ENCODE measurements around the gene INKA2. TPM values are rescaled to one million over a fixed set of nuclear protein-coding genes. Genes with fewer than 3 reads are reported as not detected.
A peak's percentile ranks its signal among the peaks of the same experiment; 100 is the strongest.

Gene INKA2
- total RNA-seq, 1 donor from 2014 or later, result 5.6 TPM

DNA sequence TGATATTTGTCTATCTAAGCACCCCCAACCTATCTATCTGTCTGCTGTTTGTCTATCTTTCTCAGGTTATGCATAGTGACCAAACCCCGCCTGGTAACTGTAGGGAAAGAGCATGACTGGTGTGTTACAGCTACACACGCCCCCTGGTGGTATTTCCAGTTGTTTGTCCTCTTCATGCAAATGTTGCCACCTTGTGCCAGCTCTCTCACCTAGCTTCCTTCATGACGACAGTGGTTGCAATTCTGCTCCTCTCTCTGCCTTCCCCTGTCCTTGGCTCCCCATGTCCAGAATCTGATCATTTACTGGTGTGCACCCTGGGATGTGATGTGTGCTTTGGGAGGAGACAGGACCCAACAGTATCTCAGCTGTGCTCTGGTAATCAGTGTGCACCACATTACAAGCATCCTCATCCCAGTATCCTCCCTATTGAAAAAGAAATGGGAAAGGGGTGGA, 8.1 kb upstream of the INKA2 start:
- Mint-ChIP-seq H3K27me3 (ENCODE audit: unreplicated experiment) (peaks cover 3% of the 10 kb centered on the region), H3K27ac (ENCODE audit: unreplicated experiment) (no peak overlapping the region), H3K9me3 (ENCODE audit: unreplicated experiment) (no peaks in the 10 kb centered on the region), H3K4me3 (ENCODE audit: unreplicated experiment) (no peak overlapping the region), H3K4me1 (ENCODE audit: unreplicated experiment) (peaks cover 7% of the 10 kb centered on the region), H3K36me3 (ENCODE audit: low read depth, unreplicated experiment) (no peaks in the 10 kb centered on the region)
- DNase-seq (ENCODE audit: low spot score), result peak; percentile 71
- TF ChIP-seq, protein P1, sequence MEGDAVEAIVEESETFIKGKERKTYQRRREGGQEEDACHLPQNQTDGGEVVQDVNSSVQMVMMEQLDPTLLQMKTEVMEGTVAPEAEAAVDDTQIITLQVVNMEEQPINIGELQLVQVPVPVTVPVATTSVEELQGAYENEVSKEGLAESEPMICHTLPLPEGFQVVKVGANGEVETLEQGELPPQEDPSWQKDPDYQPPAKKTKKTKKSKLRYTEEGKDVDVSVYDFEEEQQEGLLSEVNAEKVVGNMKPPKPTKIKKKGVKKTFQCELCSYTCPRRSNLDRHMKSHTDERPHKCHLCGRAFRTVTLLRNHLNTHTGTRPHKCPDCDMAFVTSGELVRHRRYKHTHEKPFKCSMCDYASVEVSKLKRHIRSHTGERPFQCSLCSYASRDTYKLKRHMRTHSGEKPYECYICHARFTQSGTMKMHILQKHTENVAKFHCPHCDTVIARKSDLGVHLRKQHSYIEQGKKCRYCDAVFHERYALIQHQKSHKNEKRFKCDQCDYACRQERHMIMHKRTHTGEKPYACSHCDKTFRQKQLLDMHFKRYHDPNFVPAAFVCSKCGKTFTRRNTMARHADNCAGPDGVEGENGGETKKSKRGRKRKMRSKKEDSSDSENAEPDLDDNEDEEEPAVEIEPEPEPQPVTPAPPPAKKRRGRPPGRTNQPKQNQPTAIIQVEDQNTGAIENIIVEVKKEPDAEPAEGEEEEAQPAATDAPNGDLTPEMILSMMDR (IDR thresholded peaks at IDR 0.05; ENCODE audit: unreplicated experiment), result peak; percentile 69

DNA sequence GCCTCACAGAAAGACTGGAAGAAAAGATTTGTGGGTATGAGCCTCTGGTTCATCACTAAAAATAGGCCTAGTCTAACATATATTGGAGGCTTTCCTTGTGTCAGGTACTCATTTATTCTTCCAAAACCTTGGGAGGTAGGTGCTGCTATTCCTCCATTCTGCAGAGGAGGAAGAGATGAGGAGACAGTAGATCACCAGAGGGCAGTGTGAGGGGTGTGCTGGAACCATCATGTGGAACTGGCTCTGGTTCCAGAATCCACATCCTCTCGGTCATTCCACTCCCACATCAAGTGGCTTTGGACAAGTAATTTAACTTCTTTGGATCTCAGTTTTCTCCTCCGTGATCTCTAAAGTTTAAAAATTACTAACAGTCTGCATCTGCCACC, 7.4 kb upstream of the INKA2 start:
- TF ChIP-seq, protein P1 (IDR thresholded peaks at IDR 0.05; ENCODE audit: unreplicated experiment), result no peak
- H3K4me3 Mint-ChIP-seq (ENCODE audit: unreplicated experiment), result no peak overlapping the region
- no peak overlapping the region for H3K27ac Mint-ChIP-seq (ENCODE audit: unreplicated experiment)
- DNase-seq (ENCODE audit: low spot score), result no peak
- H3K27me3 Mint-ChIP-seq (ENCODE audit: unreplicated experiment), result peaks cover 3% of the 10 kb centered on the region
- no peaks in the 10 kb centered on the region for H3K9me3 Mint-ChIP-seq (ENCODE audit: unreplicated experiment)
- no peaks in the 10 kb centered on the region for H3K36me3 Mint-ChIP-seq (ENCODE audit: low read depth, unreplicated experiment)
- H3K4me1 Mint-ChIP-seq (ENCODE audit: unreplicated experiment), result peaks cover 7% of the 10 kb centered on the region

DNA sequence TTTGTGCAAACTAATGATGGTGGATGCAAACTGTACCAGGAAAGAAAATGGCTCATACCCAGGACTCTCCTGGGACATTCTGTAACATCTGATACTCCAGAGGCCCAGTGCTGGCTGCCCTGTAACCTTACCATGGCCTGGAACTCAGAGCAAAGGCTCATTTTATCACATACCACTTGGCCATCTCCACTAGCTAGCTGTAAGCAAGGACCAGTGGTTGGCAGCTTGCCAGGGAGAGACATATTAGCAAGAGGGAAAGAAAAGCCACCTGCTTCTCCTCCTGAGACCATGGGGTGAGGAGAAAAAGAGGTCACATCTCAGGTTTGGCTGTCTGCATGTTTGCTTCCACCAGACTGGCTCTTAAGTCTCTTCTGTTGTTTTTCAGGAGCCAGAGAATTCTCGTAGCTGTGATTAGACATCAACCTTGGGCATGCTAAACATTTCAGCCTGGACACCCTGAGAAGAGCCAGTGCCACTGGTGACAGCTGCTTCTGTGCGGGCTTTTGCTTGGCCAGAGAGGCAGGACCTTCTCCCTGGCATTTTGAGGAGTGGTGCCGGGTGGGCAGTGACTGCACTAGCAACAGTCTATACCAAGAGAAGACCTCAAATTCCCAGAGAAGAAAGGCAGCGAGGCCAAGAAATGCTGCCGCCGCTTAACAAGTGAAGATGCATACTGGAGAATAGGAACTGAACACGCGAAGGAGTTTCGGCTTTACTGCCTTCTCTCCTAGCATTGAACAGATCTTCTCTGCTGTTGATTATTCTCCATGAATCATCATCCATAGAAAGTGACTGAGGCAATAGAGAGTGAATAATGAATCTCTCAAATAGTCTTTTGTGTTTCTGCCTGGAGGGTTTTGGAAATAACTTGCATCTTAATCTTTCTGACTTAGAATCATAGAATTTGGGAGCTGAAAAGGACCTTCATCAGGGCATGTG, 6.7 kb upstream of the INKA2 start:
- TF ChIP-seq, protein P1 (IDR thresholded peaks at IDR 0.05; ENCODE audit: unreplicated experiment), result no peak
- peaks cover 7% of the 10 kb centered on the region for H3K4me1 Mint-ChIP-seq (ENCODE audit: unreplicated experiment)

DNA sequence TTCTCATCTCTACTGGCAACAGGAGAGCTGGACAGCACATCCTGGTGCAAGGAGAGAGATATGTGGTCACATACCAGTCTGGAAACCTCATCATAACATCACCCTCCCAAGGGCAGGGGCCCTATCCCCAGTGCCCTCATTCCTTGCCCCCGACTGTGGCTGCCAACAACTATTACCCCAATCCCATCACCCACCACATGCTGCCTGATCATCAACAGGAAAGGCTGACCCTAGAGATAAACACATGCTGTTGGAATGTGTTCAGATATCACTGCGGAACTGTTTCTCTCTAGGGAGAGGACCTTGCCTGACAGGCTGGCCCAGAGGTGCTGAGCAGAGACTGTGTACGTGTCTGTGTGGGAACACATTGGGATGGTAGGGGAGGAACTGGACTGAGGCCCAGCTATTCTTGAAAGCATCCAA, 4.5 kb upstream of the INKA2 start:
- Mint-ChIP-seq H3K4me3 (ENCODE audit: unreplicated experiment) (no peak overlapping the region), H3K27ac (ENCODE audit: unreplicated experiment) (peak overlapping the region; percentile 36), H3K36me3 (ENCODE audit: low read depth, unreplicated experiment) (no peaks in the 10 kb centered on the region), H3K9me3 (ENCODE audit: unreplicated experiment) (no peaks in the 10 kb centered on the region), H3K27me3 (ENCODE audit: unreplicated experiment) (peaks cover 10% of the 10 kb centered on the region), H3K4me1 (ENCODE audit: unreplicated experiment) (peaks cover 5% of the 10 kb centered on the region)
- no peak for DNase-seq (ENCODE audit: low spot score)
- TF ChIP-seq, protein P1 (IDR thresholded peaks at IDR 0.05; ENCODE audit: unreplicated experiment), result no peak

More for the DNA sequence above, 6.7 kb upstream of the INKA2 start:
- H3K4me3 Mint-ChIP-seq (ENCODE audit: unreplicated experiment), result no peak overlapping the region
- H3K36me3 Mint-ChIP-seq (ENCODE audit: low read depth, unreplicated experiment), result no peaks in the 10 kb centered on the region
- H3K9me3 Mint-ChIP-seq (ENCODE audit: unreplicated experiment), result no peaks in the 10 kb centered on the region
- H3K27ac Mint-ChIP-seq (ENCODE audit: unreplicated experiment), result no peak overlapping the region
- DNase-seq (ENCODE audit: low spot score), result no peak
- peaks cover 5% of the 10 kb centered on the region for H3K27me3 Mint-ChIP-seq (ENCODE audit: unreplicated experiment)

Data from endothelial cell (in vitro differentiated cells).